Ovary (tissue), 10 donors: ENCODE results near the gene BFSP2. TPM values are rescaled to one million over a fixed set of nuclear protein-coding genes. Genes with fewer than 3 reads are reported as not detected.

Experiments
- DNase-seq, 5 donors: peaks; one replicate each; pipeline ENCODE4 v3.0.0-alpha.2; 2019 to 2020
- H3K27ac ChIP-seq, 2 donors: fragments of 200-600 bp; one replicate each; pipeline versions ENCODE4 v1.5.1 to v1.8.0; 2019 to 2022
- H3K27me3 ChIP-seq: fragments of 200-600 bp; one replicate; pipeline ENCODE4 v1.8.0; 2022
- H3K36me3 ChIP-seq: fragments of 200-600 bp; sonication (generic); one replicate; pipeline ENCODE4 v1.5.1; 2019
- H3K4me1 ChIP-seq: one replicate; pipeline ENCODE4 v1.8.1; 2013; ENCODE audit warnings: mild to moderate bottlenecking, moderate library complexity; ENCODE audit not compliant: insufficient read depth
- H3K4me3 ChIP-seq: fragments of 200-600 bp; sonication (generic); one replicate; pipeline ENCODE4 v1.5.1; 2017
- H3K9me3 ChIP-seq, 2 donors: fragments of 200-600 bp in 1 of 2; sonication (generic) in 1 of 2; one replicate each; pipeline versions ENCODE4 v1.5.1 to v1.8.1; 2013 to 2019; ENCODE audit warnings: mild to moderate bottlenecking in 1 of 2, moderate library complexity in 1 of 2
- CTCF ChIP-seq, 3 donors: fragments of 450-650 bp in 2 of 3; fragments of 200-600 bp in 1 of 3; IDR thresholded peaks; one replicate each; pipeline versions ENCODE4 v1.5.1 to v1.8.0; 2016 to 2022; ENCODE audit warnings: antibody characterized with exemption in 3 of 3, mild to moderate bottlenecking in 1 of 3
- EP300 ChIP-seq: sonication (generic); formaldehyde crosslinking; IDR thresholded peaks from one replicate; pipeline ENCODE4 v1.6.1; 2017; ENCODE audit warnings: antibody characterized with exemption
- POLR2A ChIP-seq: fragments of 450-650 bp; IDR thresholded peaks from one replicate; pipeline ENCODE4 v1.6.1; 2017; ENCODE audit warnings: antibody characterized with exemption, mild to moderate bottlenecking, moderate library complexity
- WGBS, 3 donors: extraction: QIAGEN DNeasy Blood & Tissue Kit in 1 of 3; methylation state at CpG; one replicate each; pipeline versions ENCODE4 v1.1.5 to v1.1.7; 2013 to 2017; 5-methylcytosine and 5-hydroxymethylcytosine counted together
- intact Hi-C, 4 donors: fragments of 100-400 bp; cut with DNase I; formaldehyde crosslinking; loops; one replicate each; pipeline versions ENCODE4 v1.11.0 to v1.15.1; 2022 to 2023
- long read RNA-seq, 3 donors: library from polyadenylated mRNA in 2 of 3; unstranded in 2 of 3; transcript quantifications; one replicate each; pipeline ENCODE4 v2.0.0 and lab custom pipeline, GENCODE V29; 2021 to 2026
- polyA plus RNA-seq, 2 donors: library from polyadenylated mRNA; stranded (reverse); fragments of 200-250 nt in 1 of 2; fragments of 350-450 nt in 1 of 2; fragmentation: Illumina TruSeq in 1 of 2; extraction: RNeasy Lipid Tissue Mini Kit (QIAGEN cat#74804) in 1 of 2; gene quantifications; one replicate each; pipeline ENCODE4 v1.2.3, GENCODE V29; 2013 to 2014
- total RNA-seq, 7 donors: library from RNA; depleted of rRNA in 2 of 7; stranded (reverse); fragments of >200 nt in 2 of 7; fragmentation: NEBNext Ultra II Directional in 3 of 7; extraction: Animal tissue kit (Norgen Biotek cat#: 25700) in 3 of 7; gene quantifications; one replicate each; pipeline versions ENCODE4 v1.1.0 to v1.2.4, GENCODE V29; 2016 to 2023
- donor health status: DM: no; HTN: no; CAD: no; lungs with moderate emphysema.
- donor health status: DM: no; HTN: no; CAD: no.
- donor health status: Bipolar disorder and iron deficiency.
- donor health status: DM: yes; HTN: yes; CAD: no.
- donor health status: DM: no; HTN: no; CAD: no.
- donor health status: DM: yes; HTN: yes; CAD: no.

The BFSP2 gene, protein sequence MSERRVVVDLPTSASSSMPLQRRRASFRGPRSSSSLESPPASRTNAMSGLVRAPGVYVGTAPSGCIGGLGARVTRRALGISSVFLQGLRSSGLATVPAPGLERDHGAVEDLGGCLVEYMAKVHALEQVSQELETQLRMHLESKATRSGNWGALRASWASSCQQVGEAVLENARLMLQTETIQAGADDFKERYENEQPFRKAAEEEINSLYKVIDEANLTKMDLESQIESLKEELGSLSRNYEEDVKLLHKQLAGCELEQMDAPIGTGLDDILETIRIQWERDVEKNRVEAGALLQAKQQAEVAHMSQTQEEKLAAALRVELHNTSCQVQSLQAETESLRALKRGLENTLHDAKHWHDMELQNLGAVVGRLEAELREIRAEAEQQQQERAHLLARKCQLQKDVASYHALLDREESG
- total RNA-seq (not detected), polyA plus RNA-seq (not detected)
- long read RNA-seq, donor 1: 0 reads
- long read RNA-seq, donor 2, partial matches to known transcripts: 0 of 1 reads
- long read RNA-seq, donor 2, other reads (novel, unspliced or antisense): 0 of 1 reads
- long read RNA-seq, donor 3: 0 reads

GRCh38 chr3:133400006-133400515 lies at the start of gene BFSP2:
TSS of gene BFSP2 (plus strand) at chr3:133400056. CDS start at chr3:133400084, 28 bp downstream.
- TF ChIP-seq EP300 (no peak), POLR2A (no peak), CTCF (IDR thresholded peaks at IDR 0.05) (no peak)
- intact Hi-C loops: no loop called here
- H3K4me1 ChIP-seq: no peaks in the 10 kb centered on the region
- no peak within 1 kb of the TSS for H3K4me3 ChIP-seq
- 90 to 95% (median 93%) methylated on average over 15 of the region's 15 CpGs for WGBS, 3 donors
- no peak within 1 kb of the TSS for H3K27ac ChIP-seq
- no peaks in the 10 kb centered on the region for H3K27me3 ChIP-seq
- H3K36me3 ChIP-seq: no peaks in the 10 kb centered on the region
- DNase-seq: no peak
- H3K9me3 ChIP-seq: no peaks in the 10 kb centered on the region

DNA sequence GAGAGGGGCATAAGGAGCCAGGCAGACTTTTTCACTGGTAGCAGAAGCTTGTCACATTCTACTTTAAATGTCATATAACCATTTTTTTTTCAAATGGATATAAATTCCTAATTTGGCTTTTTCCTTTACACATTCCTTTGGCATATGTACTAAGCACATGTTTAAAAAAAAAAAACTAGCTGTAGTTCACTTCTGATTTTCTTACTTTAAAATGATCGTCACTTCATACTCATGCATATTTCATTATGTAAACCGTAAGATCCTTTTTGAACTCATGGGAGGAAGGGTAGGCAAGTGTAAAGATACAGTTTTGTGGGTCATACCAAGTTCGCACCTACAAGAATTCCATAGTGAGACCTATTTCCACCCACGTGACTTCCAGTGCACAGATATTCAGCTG lies 45.1 kb upstream of the BFSP2 start:
- intact Hi-C loops: no loop called here
- Histone ChIP-seq H3K27ac (no peak overlapping the region), H3K4me3 (no peak overlapping the region), H3K9me3 (no peaks in the 10 kb centered on the region), H3K36me3 (no peaks in the 10 kb centered on the region), H3K27me3 (no peaks in the 10 kb centered on the region), H3K4me1 (no peaks in the 10 kb centered on the region)
- 70 to 76% (median 75%) methylated on average over 4 of the region's 4 CpGs for WGBS, 3 donors
- DNase-seq: no peak
- TF ChIP-seq POLR2A (no peak), CTCF (IDR thresholded peaks at IDR 0.05) (no peak), EP300 (no peak)

GRCh38 chr3:133360476-133360875 lies 39.4 kb upstream of the BFSP2 start:
- no peaks in the 10 kb centered on the region for H3K36me3 ChIP-seq
- no peaks in the 10 kb centered on the region for H3K4me1 ChIP-seq
- no peak overlapping the region for H3K27ac ChIP-seq
- no peaks in the 10 kb centered on the region for H3K9me3 ChIP-seq
- TF ChIP-seq POLR2A: no peak
- TF ChIP-seq EP300: no peak
- TF ChIP-seq CTCF (IDR thresholded peaks at IDR 0.05): no peak
- no peaks in the 10 kb centered on the region for H3K27me3 ChIP-seq
- 91 to 98% (median 92%) methylated on average over 2 of the region's 2 CpGs for WGBS, 3 donors
- no peak overlapping the region for H3K4me3 ChIP-seq
- intact Hi-C loops: no loop called here
- DNase-seq: no peak

- WGBS, 3 donors: 89 to 93% (median 92%) methylated on average over 2 of the region's 2 CpGs
- no peaks in the 10 kb centered on the region for H3K27me3 ChIP-seq
- H3K4me3 ChIP-seq: no peak overlapping the region
- no peaks in the 10 kb centered on the region for H3K36me3 ChIP-seq
- no peak for DNase-seq
- TF ChIP-seq EP300 (no peak), POLR2A (no peak), CTCF (IDR thresholded peaks at IDR 0.05) (no peak)
- H3K9me3 ChIP-seq: no peaks in the 10 kb centered on the region
- H3K4me1 ChIP-seq: no peaks in the 10 kb centered on the region
- no peak overlapping the region for H3K27ac ChIP-seq
- intact Hi-C loops: no loop called here
These were observed 38.8 kb upstream of the BFSP2 start for GRCh38 chr3:133361011-133361410.
